Cardiac fibroblast (primary cell): ENCODE data around the gene ENPP6.

Experiments used
- DNase-seq, 2 donors: peaks; one replicate each; pipeline versions ENCODE4 v3.0.0 to v3.0.0-alpha.2; 2010; ENCODE audit warnings: low read depth in 2 of 2
- H3K4me3 ChIP-seq, 2 donors: replicated peaks in 1 of 2; 1 replicate in 1 of 2; 2 replicates in 1 of 2; pipeline ENCODE4 v1.5.1; 2011; ENCODE audit warnings: low read depth in 2 of 2, low read length in 2 of 2, mild to moderate bottlenecking in 2 of 2, moderate library complexity in 1 of 2
- TF ChIP-seq, protein P1 (sequence below): IDR thresholded peaks from one replicate; pipeline ENCODE4 v1.5.1; 2011; ENCODE audit warnings: low read depth, mild to moderate bottlenecking, low read length, inconsistent platforms

Gene ENPP6

DNA sequence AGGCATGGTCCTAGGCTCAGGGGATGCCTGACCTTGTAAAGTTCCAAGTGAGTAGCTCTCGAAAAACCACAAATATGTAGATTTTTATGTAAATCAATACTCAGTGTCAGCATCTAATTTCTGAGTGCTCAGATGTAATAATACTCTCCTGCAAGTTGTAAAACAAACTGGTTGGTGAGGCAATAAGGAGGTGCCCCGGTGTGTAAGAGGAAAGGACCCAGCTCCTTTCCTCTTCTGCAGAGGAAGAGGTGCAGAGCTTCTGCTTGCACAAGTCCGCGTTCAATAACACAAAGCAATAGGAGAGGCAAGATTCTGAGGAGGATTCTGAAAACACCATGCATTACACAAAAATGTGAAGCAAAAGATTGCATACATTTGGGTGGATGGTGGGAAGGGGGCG, 43.6 kb upstream of the ENPP6 start:
- TF ChIP-seq, protein P1, sequence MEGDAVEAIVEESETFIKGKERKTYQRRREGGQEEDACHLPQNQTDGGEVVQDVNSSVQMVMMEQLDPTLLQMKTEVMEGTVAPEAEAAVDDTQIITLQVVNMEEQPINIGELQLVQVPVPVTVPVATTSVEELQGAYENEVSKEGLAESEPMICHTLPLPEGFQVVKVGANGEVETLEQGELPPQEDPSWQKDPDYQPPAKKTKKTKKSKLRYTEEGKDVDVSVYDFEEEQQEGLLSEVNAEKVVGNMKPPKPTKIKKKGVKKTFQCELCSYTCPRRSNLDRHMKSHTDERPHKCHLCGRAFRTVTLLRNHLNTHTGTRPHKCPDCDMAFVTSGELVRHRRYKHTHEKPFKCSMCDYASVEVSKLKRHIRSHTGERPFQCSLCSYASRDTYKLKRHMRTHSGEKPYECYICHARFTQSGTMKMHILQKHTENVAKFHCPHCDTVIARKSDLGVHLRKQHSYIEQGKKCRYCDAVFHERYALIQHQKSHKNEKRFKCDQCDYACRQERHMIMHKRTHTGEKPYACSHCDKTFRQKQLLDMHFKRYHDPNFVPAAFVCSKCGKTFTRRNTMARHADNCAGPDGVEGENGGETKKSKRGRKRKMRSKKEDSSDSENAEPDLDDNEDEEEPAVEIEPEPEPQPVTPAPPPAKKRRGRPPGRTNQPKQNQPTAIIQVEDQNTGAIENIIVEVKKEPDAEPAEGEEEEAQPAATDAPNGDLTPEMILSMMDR, result no peak
- DNase-seq, result no peak
- H3K4me3 ChIP-seq, result no peak overlapping the region

DNA sequence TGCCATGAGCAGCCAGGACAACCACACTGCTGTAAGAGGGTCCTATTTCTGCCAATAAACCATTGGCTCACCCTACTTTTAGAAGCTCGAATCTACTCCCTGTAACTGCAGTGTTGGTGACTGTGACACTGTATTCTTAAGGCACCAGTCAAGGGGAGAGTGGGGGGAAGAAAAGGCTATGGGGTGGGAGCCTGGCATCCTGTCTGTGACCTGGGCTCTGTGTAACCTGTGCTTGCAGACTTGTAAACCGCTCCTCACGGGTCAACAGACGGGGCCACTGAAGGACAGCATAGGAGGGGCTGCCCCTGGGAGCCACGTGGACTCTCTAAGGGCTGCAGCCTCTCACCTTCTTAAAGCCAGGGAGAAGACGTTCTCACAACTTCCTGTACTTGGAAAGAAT, 42.2 kb upstream of the ENPP6 start:
- no peak for DNase-seq
- no peak overlapping the region for H3K4me3 ChIP-seq
- TF ChIP-seq, protein P1, result no peak

DNA sequence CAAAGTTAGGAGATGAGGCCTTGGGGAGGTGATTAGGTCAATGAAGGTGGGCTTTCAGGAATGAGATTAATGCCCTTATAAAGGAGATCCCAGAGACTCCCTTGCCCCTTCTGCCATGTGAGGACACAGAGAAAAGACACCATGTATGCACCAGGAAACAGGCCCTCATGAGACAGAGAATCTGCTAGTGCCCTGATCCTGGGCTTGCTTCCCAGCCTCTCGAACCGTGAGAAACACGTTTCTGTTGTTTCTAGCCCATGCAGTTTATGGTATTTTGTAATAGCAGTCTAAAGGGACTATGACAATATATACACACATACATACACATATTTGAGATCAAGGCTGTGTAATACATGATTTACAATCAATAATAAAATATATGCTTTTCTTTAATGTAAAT, 41.4 kb upstream of the ENPP6 start:
- TF ChIP-seq, protein P1, result no peak
- no peak for DNase-seq
- no peak overlapping the region for H3K4me3 ChIP-seq

DNA sequence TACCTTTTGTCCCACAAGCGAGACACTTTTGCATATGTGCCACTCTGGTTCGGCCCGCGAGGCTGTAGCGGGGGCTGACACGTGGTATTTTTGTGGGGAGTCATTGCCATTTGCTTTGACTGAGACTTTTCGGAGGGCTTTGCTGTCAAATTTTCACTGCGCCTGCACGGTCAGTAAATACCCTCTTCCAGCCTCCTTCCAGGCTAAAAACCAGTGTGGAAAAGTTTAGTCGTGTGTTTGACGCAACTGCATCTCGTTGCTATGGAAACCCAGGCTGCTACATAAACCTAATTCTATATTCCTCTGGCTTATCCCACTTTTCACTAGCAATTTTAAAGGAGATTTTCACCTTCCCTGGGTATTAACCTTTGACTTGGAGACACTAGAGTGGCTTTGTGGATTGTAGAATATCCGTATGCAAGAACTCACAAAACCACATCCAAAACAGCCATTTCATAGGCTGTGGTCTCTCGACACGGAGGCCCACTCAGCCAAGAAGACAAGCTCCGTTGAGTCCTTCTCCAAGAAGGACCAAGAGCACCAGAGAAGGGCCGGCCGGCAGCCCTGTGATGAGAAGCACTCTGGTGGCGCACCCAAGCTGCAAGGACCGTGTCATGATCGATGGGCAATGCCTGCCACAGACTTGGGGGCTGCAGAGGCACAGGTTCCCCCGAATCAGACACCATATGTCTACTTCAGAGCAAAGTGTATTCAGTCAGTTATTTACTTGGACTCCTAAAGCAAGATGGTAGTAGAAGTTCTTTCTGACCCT, 38.4 kb upstream of the ENPP6 start:
- no peak for DNase-seq
- no peak overlapping the region for H3K4me3 ChIP-seq
- TF ChIP-seq, protein P1, result no peak

DNA sequence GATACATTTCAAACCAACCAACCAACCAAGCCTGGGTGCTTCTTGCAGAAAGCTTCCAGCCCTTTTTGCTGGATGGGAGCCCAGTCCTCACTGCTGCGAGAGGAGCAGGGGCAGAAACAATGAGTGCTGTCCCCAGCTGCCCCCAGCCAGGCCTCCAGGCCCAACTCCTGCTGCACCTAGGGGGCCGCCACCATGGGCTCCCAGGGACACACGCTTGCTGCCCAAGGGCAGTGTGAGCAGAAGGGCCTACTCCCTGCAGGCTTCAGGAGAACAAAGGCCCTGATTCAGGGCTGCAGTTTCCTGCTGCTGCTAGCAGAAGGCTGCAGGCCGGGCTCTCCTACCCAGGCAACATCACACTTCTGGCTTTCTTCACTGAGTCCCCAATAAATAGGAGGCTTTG, 37.7 kb upstream of the ENPP6 start:
- TF ChIP-seq, protein P1, result no peak
- no peak for DNase-seq
- no peak overlapping the region for H3K4me3 ChIP-seq

DNA sequence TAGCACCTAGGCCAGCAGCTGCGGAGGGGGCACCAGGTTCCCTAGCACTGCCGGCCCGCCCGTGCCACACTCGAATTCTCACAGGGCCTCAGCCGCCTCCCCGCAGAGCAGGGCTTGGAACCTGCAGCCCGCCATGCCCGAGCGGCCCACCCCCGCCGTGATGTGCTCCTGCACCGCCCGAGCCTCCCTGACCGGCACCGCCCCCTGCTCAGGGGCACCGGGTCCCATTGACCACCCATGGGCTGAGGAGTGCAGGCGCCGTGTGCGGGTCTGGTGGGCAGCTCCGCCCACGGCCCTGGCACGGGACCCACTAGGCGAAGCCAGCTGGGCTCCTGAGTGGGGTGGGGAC, 35.4 kb upstream of the ENPP6 start:
- no peak for DNase-seq
- H3K4me3 ChIP-seq, result no peak overlapping the region
- TF ChIP-seq, protein P1, result no peak
